KOPT-K1 (cell line): ENCODE measurements around the gene APOBEC3C.
"Not testable (repeated sequence)": the region's sequence is repeated elsewhere in the genome, so short reads cannot be mapped to it uniquely, and the experiment has no call there.

Experiments
- H3K27ac ChIP-seq: fragments of 200-600 bp; sonication (generic); 2 replicates; pipeline ENCODE4 v1.5.1; 2016; ENCODE audit warnings: antibody characterized with exemption, mild to moderate bottlenecking, low read depth, low read length; ENCODE audit not compliant: poor library complexity, severe bottlenecking
- H3K36me3 ChIP-seq: fragments of 200-600 bp; sonication (generic); 2 replicates; pipeline ENCODE4 v1.5.1; 2017; ENCODE audit warnings: antibody characterized with exemption, mild to moderate bottlenecking, low read length, moderate library complexity; ENCODE audit not compliant: insufficient read depth
- H3K9me3 ChIP-seq: fragments of 200-600 bp; sonication (generic); 2 replicates; pipeline ENCODE4 v1.5.1; 2017; ENCODE audit warnings: antibody characterized with exemption, low read length, mild to moderate bottlenecking; ENCODE audit not compliant: insufficient read depth, poor library complexity, severe bottlenecking

APOBEC3C gene

GRCh38 chr22:39055658-39056057, 41.6 kb downstream of the APOBEC3C start:
- no peaks in the 10 kb centered on the region for H3K36me3 ChIP-seq
- H3K27ac ChIP-seq: no peak overlapping the region
- H3K9me3 ChIP-seq: peaks cover 11% of the 10 kb centered on the region

- peak overlapping the region; percentile 47 for H3K27ac ChIP-seq
- not testable (repeated sequence) for H3K9me3 ChIP-seq
Observed at GRCh38 chr22:39061290-39061689, 47.2 kb downstream of the APOBEC3C start.

GRCh38 chr22:39061951-39062350, 47.9 kb downstream of the APOBEC3C start:
- not testable (repeated sequence) for H3K36me3 ChIP-seq, H3K9me3 ChIP-seq
- peak overlapping the region; percentile 47 for H3K27ac ChIP-seq

More at GRCh38 chr22:39061290-39061689, 47.2 kb downstream of the APOBEC3C start:
- not testable (repeated sequence) for H3K36me3 ChIP-seq

- not testable (repeated sequence) for H3K27ac ChIP-seq, H3K36me3 ChIP-seq, H3K9me3 ChIP-seq
Observed at GRCh38 chr22:39063904-39064303, 49.8 kb downstream of the APOBEC3C start.

- H3K36me3 ChIP-seq, H3K9me3 ChIP-seq: not testable (repeated sequence)
- peak overlapping the region; percentile 28 for H3K27ac ChIP-seq
Observed at GRCh38 chr22:39066442-39067276, 52.6 kb downstream of the APOBEC3C start.

GRCh38 chr22:39068033-39068785, 54.2 kb downstream of the APOBEC3C start:
- Histone ChIP-seq H3K27ac (no peak overlapping the region), H3K9me3 (no peaks in the 10 kb centered on the region), H3K36me3 (no peaks in the 10 kb centered on the region)
